Renal cortex interstitium (tissue), 11 donors: ENCODE results near the gene KRTAP24-1. TPM values are rescaled to one million over a fixed set of nuclear protein-coding genes. Genes with fewer than 3 reads are reported as not detected.

Source experiments
- DNase-seq, 11 donors: peaks; one replicate each; pipeline ENCODE4 v3.0.0-alpha.2; 2013; ENCODE audit warnings: low read depth in 9 of 11, low spot score in 4 of 11; ENCODE audit errors: extremely low read depth in 1 of 11
- polyA plus RNA-seq, 3 donors: library from polyadenylated mRNA; unstranded; fragments of 120-200 nt; gene quantifications; one replicate each; pipeline ENCODE4 v1.2.1, GENCODE V29; 2013; ENCODE audit not compliant: insufficient read length in 3 of 3

The KRTAP24-1 gene
- polyA plus RNA-seq, 3 donors: not detected

- no peak for DNase-seq
Measured at GRCh38 chr21:30243691-30244090, 39.1 kb downstream of the KRTAP24-1 start.

GRCh38 chr21:30240661-30241060, 42.1 kb downstream of the KRTAP24-1 start:
- DNase-seq: no peak

- no peak for DNase-seq
Measured at GRCh38 chr21:30238168-30238567, 44.6 kb downstream of the KRTAP24-1 start.

GRCh38 chr21:30234643-30235042, 48.1 kb downstream of the KRTAP24-1 start:
- no peak for DNase-seq

- no peak for DNase-seq
Measured at GRCh38 chr21:30234050-30234449, 48.7 kb downstream of the KRTAP24-1 start.

- DNase-seq: no peak
Measured at GRCh38 chr21:30233228-30234020, 49.3 kb downstream of the KRTAP24-1 start.

- DNase-seq: no peak
Measured at GRCh38 chr21:30232011-30232410, 50.7 kb downstream of the KRTAP24-1 start.

Other genes with a start within 250 kb of the KRTAP24-1 start
- gene CLDN17, start 116.1 kb downstream of the KRTAP24-1 start, polyA plus RNA-seq: not detected
- 10 to 100 TPM; 37.7 to 52.3 (median 46.3) TPM for gene CLDN8, start 66.9 kb downstream of the KRTAP24-1 start, polyA plus RNA-seq
- not detected for gene KRTAP25-1, start 6.6 kb upstream of the KRTAP24-1 start, polyA plus RNA-seq
- gene KRTAP26-1, start 37.4 kb upstream of the KRTAP24-1 start, polyA plus RNA-seq: not detected
- gene KRTAP27-1, start 54.7 kb upstream of the KRTAP24-1 start, polyA plus RNA-seq: not detected
- gene KRTAP23-1, start 65.7 kb upstream of the KRTAP24-1 start, polyA plus RNA-seq: not detected
- not detected for gene KRTAP13-2, start 89.3 kb upstream of the KRTAP24-1 start, polyA plus RNA-seq
- not detected for gene KRTAP13-1, start 113.1 kb upstream of the KRTAP24-1 start, polyA plus RNA-seq
- gene KRTAP13-3, start 143.0 kb upstream of the KRTAP24-1 start, polyA plus RNA-seq: not detected
- not detected for gene KRTAP13-4, start 147.3 kb upstream of the KRTAP24-1 start, polyA plus RNA-seq
- gene KRTAP15-1, start 157.3 kb upstream of the KRTAP24-1 start, polyA plus RNA-seq: not detected
- not detected for gene KRTAP19-1, start 197.4 kb upstream of the KRTAP24-1 start, polyA plus RNA-seq
- not detected for gene KRTAP19-2, start 204.5 kb upstream of the KRTAP24-1 start, polyA plus RNA-seq
- gene KRTAP19-3, start 209.1 kb upstream of the KRTAP24-1 start, polyA plus RNA-seq: not detected
- gene KRTAP19-4, start 214.2 kb upstream of the KRTAP24-1 start, polyA plus RNA-seq: not detected
- not detected for gene KRTAP19-5, start 219.2 kb upstream of the KRTAP24-1 start, polyA plus RNA-seq